HEK293 (cell line): ENCODE results near the gene SARM1.

Experiments
- CTCF ChIA-PET: fragments of 350-600 bp; formaldehyde crosslinking; extraction: SDS; loops from one replicate; lab custom pipeline; 2021; ENCODE audit warnings: antibody characterized with exemption; lab: Yijun Ruan, JAX
- POLR2A ChIA-PET: fragments of 300-600 bp; formaldehyde crosslinking; extraction: SDS; loops from one replicate; lab custom pipeline; 2020; ENCODE audit warnings: antibody characterized with exemption, inconsistent platforms; lab: Yijun Ruan, JAX
- H3K27ac ChIP-seq: fragments of 200-500 bp; sonication (Bioruptor generic); 2 replicates; pipeline ENCODE4 v1.5.1; 2014; ENCODE audit warnings: low read depth, low read length, control low read depth, inconsistent platforms; ENCODE audit errors: extremely low read depth
- H3K36me3 ChIP-seq, 2 experiments: fragments of 200-500 bp in 1 of 2; sonication (Bioruptor generic) in 1 of 2; 1 replicate in 1 of 2; 2 replicates in 1 of 2; pipeline ENCODE4 v1.5.1; 2014 to 2017; ENCODE audit warnings: inconsistent platforms in 2 of 2, low read length in 2 of 2; ENCODE audit not compliant: control insufficient read depth in 2 of 2, insufficient read depth in 1 of 2
- H3K4me1 ChIP-seq: fragments of 200-500 bp; sonication (Bioruptor generic); 2 replicates; pipeline ENCODE4 v1.5.1; 2014; ENCODE audit warnings: mild to moderate bottlenecking, low read length, inconsistent platforms; ENCODE audit not compliant: control insufficient read depth, insufficient read depth
- H3K4me3 ChIP-seq: 2 replicates; pipeline ENCODE4 v1.5.1; 2011; ENCODE audit warnings: low read depth, mild to moderate bottlenecking, control low read depth, low read length, moderate library complexity
- H3K9me3 ChIP-seq: fragments of 200-500 bp; sonication (Bioruptor generic); 2 replicates; pipeline ENCODE4 v1.5.1; 2014; ENCODE audit warnings: low read depth, low read length, inconsistent platforms; ENCODE audit not compliant: control insufficient read depth, insufficient read depth
- BCL11A ChIP-seq: fragments of 450-650 bp; formaldehyde crosslinking; IDR thresholded peaks from 2 replicates; pipeline ENCODE4 v1.5.1; 2016; ENCODE audit warnings: low read depth, missing biosample characterization, missing genetic modification characterization
- HOXC10 ChIP-seq: sonication (generic); formaldehyde crosslinking; IDR thresholded peaks from 2 replicates; pipeline ENCODE4 v1.8.1; 2023; ENCODE audit warnings: mild to moderate bottlenecking, missing genetic modification reagents
- HOXD13 ChIP-seq: sonication (generic); formaldehyde crosslinking; IDR thresholded peaks from 2 replicates; pipeline ENCODE4 v1.8.0; 2022; ENCODE audit warnings: missing genetic modification reagents, borderline replicate concordance
- KLF1 ChIP-seq: fragments of 450-650 bp; formaldehyde crosslinking; IDR thresholded peaks from 2 replicates; pipeline ENCODE4 v1.5.1; 2016; ENCODE audit warnings: missing biosample characterization, missing genetic modification characterization
- KLF16 ChIP-seq: fragments of 450-650 bp; formaldehyde crosslinking; IDR thresholded peaks from 2 replicates; pipeline ENCODE4 v1.5.1; 2017; ENCODE audit warnings: missing biosample characterization, missing genetic modification characterization
- RBAK ChIP-seq: fragments of 450-650 bp; formaldehyde crosslinking; IDR thresholded peaks from 2 replicates; pipeline ENCODE4 v1.5.1; 2016; ENCODE audit warnings: missing biosample characterization, missing genetic modification characterization
- SCRT2 ChIP-seq: fragments of 450-650 bp; formaldehyde crosslinking; IDR thresholded peaks from 2 replicates; pipeline ENCODE4 v1.5.1; 2016; ENCODE audit warnings: missing biosample characterization, missing genetic modification characterization
- YY1 ChIP-seq: fragments of 450-650 bp; formaldehyde crosslinking; IDR thresholded peaks from 2 replicates; pipeline ENCODE4 v1.5.1; 2018; ENCODE audit warnings: missing biosample characterization, missing genetic modification characterization
- ZBTB1 ChIP-seq: fragments of 450-650 bp; formaldehyde crosslinking; IDR thresholded peaks from 2 replicates; pipeline ENCODE4 v1.5.1; 2016; ENCODE audit warnings: missing biosample characterization, missing genetic modification characterization
- ZEB2 ChIP-seq: fragments of 450-650 bp; formaldehyde crosslinking; IDR thresholded peaks from 2 replicates; pipeline ENCODE4 v1.5.1; 2016; ENCODE audit warnings: missing biosample characterization, missing genetic modification characterization
- ZNF169 ChIP-seq: fragments of 450-650 bp; formaldehyde crosslinking; IDR thresholded peaks from 2 replicates; pipeline ENCODE4 v1.5.1; 2016; ENCODE audit warnings: missing biosample characterization, missing genetic modification characterization
- ZNF2 ChIP-seq: fragments of 450-650 bp; formaldehyde crosslinking; IDR thresholded peaks from 2 replicates; pipeline ENCODE4 v1.5.1; 2016; ENCODE audit warnings: missing biosample characterization, missing genetic modification characterization
- ZNF239 ChIP-seq: fragments of 450-650 bp; formaldehyde crosslinking; IDR thresholded peaks from 2 replicates; pipeline ENCODE4 v1.5.1; 2016; ENCODE audit warnings: missing biosample characterization, missing genetic modification characterization
- ZNF280C ChIP-seq: fragments of 450-650 bp; formaldehyde crosslinking; IDR thresholded peaks from 2 replicates; pipeline ENCODE4 v1.5.1; 2016; ENCODE audit warnings: missing biosample characterization, missing genetic modification characterization
- ZNF391 ChIP-seq: fragments of 450-650 bp; formaldehyde crosslinking; IDR thresholded peaks from 2 replicates; pipeline ENCODE4 v1.5.1; 2016; ENCODE audit warnings: low read depth, missing biosample characterization, missing genetic modification characterization, borderline replicate concordance
- ZNF433 ChIP-seq: fragments of 450-650 bp; formaldehyde crosslinking; IDR thresholded peaks from 2 replicates; pipeline ENCODE4 v1.5.1; 2016; ENCODE audit warnings: missing biosample characterization, missing genetic modification characterization, low read depth
- ZNF580 ChIP-seq: fragments of 450-650 bp; formaldehyde crosslinking; IDR thresholded peaks from 2 replicates; pipeline ENCODE4 v1.5.1; 2016; ENCODE audit warnings: missing biosample characterization, missing genetic modification characterization
- ZNF610 ChIP-seq: fragments of 450-650 bp; formaldehyde crosslinking; IDR thresholded peaks from 2 replicates; pipeline ENCODE4 v1.5.1; 2016; ENCODE audit warnings: missing biosample characterization, missing genetic modification characterization, borderline replicate concordance
- ZNF629 ChIP-seq: fragments of 450-650 bp; formaldehyde crosslinking; IDR thresholded peaks from 2 replicates; pipeline ENCODE4 v1.5.1; 2017; ENCODE audit warnings: missing biosample characterization, missing genetic modification characterization
- ZNF654 ChIP-seq: fragments of 450-650 bp; formaldehyde crosslinking; IDR thresholded peaks from 2 replicates; pipeline ENCODE4 v1.5.1; 2016; ENCODE audit warnings: low read depth, missing biosample characterization, missing genetic modification characterization
- ZNF660 ChIP-seq: fragments of 450-650 bp; IDR thresholded peaks from 2 replicates; pipeline ENCODE4 v1.5.1; 2018; ENCODE audit warnings: missing biosample characterization, mild to moderate bottlenecking, missing genetic modification characterization
- ZNF704 ChIP-seq: fragments of 450-650 bp; formaldehyde crosslinking; IDR thresholded peaks from 2 replicates; pipeline ENCODE4 v1.5.1; 2016; ENCODE audit warnings: missing biosample characterization, missing genetic modification characterization
- ZNF747 ChIP-seq: fragments of 450-650 bp; formaldehyde crosslinking; IDR thresholded peaks from 2 replicates; pipeline ENCODE4 v1.5.1; 2016; ENCODE audit warnings: missing biosample characterization, missing genetic modification characterization
- ZNF791 ChIP-seq: fragments of 450-650 bp; formaldehyde crosslinking; IDR thresholded peaks from 2 replicates; pipeline ENCODE4 v1.5.1; 2016; ENCODE audit warnings: missing biosample characterization, missing genetic modification characterization
- TF ChIP-seq, protein P1 (sequence below): fragments of 450-650 bp; formaldehyde crosslinking; IDR thresholded peaks from 2 replicates; pipeline ENCODE4 v1.5.1; 2017; ENCODE audit warnings: missing biosample characterization, missing genetic modification characterization

Gene SARM1

DNA sequence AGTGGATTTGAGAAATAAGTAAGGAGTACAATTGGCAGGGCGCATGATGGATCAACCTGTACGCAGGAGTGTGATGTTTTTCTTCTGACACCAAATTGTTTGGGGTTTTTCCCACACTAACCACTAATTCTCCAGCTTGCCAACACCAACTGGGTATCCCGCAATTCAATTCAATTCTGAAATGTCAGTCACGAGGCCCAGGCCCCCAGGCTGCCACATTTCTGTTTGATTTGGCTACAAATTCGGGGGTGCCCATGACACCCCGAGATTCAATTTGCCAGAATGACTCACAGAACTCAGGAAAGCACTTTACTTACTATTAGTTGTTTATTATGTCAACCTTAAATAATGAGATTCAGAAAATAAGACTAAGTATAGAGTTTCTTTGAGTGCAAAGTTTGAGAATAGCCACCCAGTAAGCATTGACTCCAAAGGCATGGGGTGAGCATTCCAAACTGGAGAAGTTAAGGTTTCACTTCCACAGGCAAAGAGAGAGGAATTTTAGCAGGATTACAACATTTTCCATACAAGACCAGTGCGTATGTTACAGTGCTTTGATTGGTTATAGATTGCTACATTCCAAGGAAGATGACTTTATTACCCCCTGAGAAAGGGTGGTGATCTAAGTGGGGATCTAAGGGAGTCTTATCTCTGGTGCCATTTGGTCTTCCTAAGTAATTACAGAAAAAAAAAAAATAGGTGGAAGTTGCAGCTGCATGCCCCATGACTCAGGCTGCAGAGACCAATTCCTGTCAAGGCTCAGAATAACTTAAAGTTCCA is 23.0 kb downstream of the SARM1 start (continued):
- TF ChIP-seq ZNF791 (tag by site-specific recombination) = no peak
- TF ChIP-seq, protein P1, sequence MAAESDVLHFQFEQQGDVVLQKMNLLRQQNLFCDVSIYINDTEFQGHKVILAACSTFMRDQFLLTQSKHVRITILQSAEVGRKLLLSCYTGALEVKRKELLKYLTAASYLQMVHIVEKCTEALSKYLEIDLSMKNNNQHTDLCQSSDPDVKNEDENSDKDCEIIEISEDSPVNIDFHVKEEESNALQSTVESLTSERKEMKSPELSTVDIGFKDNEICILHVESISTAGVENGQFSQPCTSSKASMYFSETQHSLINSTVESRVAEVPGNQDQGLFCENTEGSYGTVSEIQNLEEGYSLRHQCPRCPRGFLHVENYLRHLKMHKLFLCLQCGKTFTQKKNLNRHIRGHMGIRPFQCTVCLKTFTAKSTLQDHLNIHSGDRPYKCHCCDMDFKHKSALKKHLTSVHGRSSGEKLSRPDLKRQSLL (tag by site-specific recombination) = no peak
- TF ChIP-seq ZNF433 (tag by site-specific recombination) = no peak
- TF ChIP-seq ZNF580 (tag by site-specific recombination) = no peak
- no peak for TF ChIP-seq RBAK (tag by site-specific recombination)
- TF ChIP-seq ZNF280C (tag by site-specific recombination) = no peak

GRCh38 chr17:28395426-28395825 is 23.9 kb downstream of the SARM1 start:
- POLR2A ChIA-PET = interaction anchor here (0.6 to 1.7 kb wide), 4 partner anchors 10 to 143 kb away, joined by 3 to 9 read pairs (median 4); partner anchors contain the start of gene POLDIP2
- H3K36me3 ChIP-seq = peaks cover 22 to 79% of the 10 kb centered on the region in 2 experiments
- no peak overlapping the region for H3K27ac ChIP-seq
- H3K4me1 ChIP-seq = no peaks in the 10 kb centered on the region
- no peak overlapping the region for H3K4me3 ChIP-seq
- CTCF ChIA-PET = interaction anchor here (0.6 to 1.0 kb wide), 3 partner anchors 14 to 21 kb away, joined by 3 to 4 read pairs (median 3); no protein-coding TSS in a partner anchor
- no peak for TF ChIP-seq ZNF610
- TF ChIP-seq ZNF391 (tag by site-specific recombination) = no peak
- TF ChIP-seq HOXD13 (CRISPR knock-in tag) = no peak
- no peak for TF ChIP-seq ZNF629 (tag by site-specific recombination)
- no peak for TF ChIP-seq SCRT2 (tag by site-specific recombination)
- no peak for TF ChIP-seq ZNF654
- TF ChIP-seq KLF1 (tag by site-specific recombination) = no peak
- no peak for TF ChIP-seq ZNF747
- TF ChIP-seq HOXC10 (CRISPR knock-in tag) = no peak
- no peaks in the 10 kb centered on the region for H3K9me3 ChIP-seq

GRCh38 chr17:28395968-28396367 is 24.5 kb downstream of the SARM1 start:
- Histone ChIP-seq H3K27ac (no peak overlapping the region), H3K4me3 (no peak overlapping the region), H3K36me3 (peaks cover 19 to 79% of the 10 kb centered on the region in 2 experiments), H3K9me3 (no peaks in the 10 kb centered on the region), H3K4me1 (no peaks in the 10 kb centered on the region)
- TF ChIP-seq ZNF660 (tag by site-specific recombination) (no peak), BCL11A (tag by site-specific recombination) (no peak), ZBTB1 (no peak), ZNF169 (tag by site-specific recombination) (no peak), YY1 (tag by site-specific recombination) (no peak), ZNF654 (no peak), KLF16 (no peak), ZEB2 (no peak), ZNF704 (tag by site-specific recombination) (no peak), ZNF2 (tag by site-specific recombination) (no peak), ZNF239 (tag by site-specific recombination) (no peak)
- ChIA-PET POLR2A (interaction anchor here (0.6 to 1.1 kb wide), 2 partner anchors 14 to 75 kb away, joined by 3 read pairs; no protein-coding TSS in a partner anchor), CTCF (interaction anchor here (1.0 to 3.0 kb wide), 2 partner anchors 20 kb away, joined by 4 to 17 read pairs; no protein-coding TSS in a partner anchor)
